Hepatocyte (in vitro differentiated cells): ENCODE data around the gene PDX1.

Experiments used
- EZH2 ChIP-seq: fragments of 200-600 bp; sonication (generic); IDR thresholded peaks from 2 replicates; pipeline ENCODE4 v1.6.1; 2016; ENCODE audit warnings: antibody characterized with exemption, mild to moderate bottlenecking, borderline replicate concordance
- TF ChIP-seq, protein P1 (sequence below): fragments of 200-600 bp; sonication (generic); IDR thresholded peaks from 2 replicates; pipeline ENCODE4 v1.5.1; 2016; ENCODE audit warnings: antibody characterized with exemption, mild to moderate bottlenecking; ENCODE audit not compliant: poor library complexity

DNA sequence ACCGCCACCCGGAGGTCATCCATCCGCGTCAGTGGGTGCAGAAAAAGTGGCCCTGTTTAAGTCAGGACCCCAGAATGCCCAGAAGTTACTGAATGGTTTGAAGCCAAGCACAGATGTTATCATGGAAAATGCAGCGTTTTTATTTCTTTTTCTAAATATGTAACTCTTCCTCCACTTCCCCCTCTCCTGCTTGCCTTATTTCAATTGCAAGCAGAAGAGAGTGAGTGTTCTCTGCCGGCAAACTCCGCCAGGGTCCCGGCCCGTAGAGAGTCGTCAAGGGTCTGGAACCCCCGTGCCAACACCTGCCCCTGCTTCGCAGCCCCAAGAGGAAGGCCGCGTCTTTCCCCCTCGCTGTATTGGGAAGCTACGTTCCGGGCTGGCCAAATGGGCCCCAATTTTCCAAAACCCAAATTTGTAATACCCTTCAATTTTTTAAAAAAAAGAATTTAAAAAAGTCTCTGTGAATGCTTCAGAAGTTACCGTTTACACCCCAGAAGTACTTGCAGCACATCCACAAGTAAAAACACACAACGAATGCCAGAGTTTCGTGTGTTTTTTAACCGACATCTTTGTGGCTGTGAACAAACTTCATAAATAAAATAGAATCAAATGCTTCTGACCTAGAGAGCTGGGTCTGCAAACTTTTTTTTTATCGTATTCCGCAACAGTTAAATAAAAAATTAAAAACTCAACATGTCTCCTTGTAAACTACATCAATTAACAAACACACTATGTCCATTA is 712 bp upstream of the PDX1 start:
- TF ChIP-seq, protein P1, sequence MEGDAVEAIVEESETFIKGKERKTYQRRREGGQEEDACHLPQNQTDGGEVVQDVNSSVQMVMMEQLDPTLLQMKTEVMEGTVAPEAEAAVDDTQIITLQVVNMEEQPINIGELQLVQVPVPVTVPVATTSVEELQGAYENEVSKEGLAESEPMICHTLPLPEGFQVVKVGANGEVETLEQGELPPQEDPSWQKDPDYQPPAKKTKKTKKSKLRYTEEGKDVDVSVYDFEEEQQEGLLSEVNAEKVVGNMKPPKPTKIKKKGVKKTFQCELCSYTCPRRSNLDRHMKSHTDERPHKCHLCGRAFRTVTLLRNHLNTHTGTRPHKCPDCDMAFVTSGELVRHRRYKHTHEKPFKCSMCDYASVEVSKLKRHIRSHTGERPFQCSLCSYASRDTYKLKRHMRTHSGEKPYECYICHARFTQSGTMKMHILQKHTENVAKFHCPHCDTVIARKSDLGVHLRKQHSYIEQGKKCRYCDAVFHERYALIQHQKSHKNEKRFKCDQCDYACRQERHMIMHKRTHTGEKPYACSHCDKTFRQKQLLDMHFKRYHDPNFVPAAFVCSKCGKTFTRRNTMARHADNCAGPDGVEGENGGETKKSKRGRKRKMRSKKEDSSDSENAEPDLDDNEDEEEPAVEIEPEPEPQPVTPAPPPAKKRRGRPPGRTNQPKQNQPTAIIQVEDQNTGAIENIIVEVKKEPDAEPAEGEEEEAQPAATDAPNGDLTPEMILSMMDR, result no peak
- TF ChIP-seq EZH2, result no peak
